ENCODE data around the gene ANKS3. TPM values are rescaled to one million over a fixed set of nuclear protein-coding genes. Genes with fewer than 3 reads are reported as not detected.
"Not testable (repeated sequence)": the region's sequence is repeated elsewhere in the genome, so short reads cannot be mapped to it uniquely, and the experiment has no call there.

The ANKS3 gene
- total RNA-seq, 2 donors from 2014 or later: 10.1 to 23.2 TPM

GRCh38 chr16:4650443-4651074 is 83.5 kb downstream of the ANKS3 start:
- H3K36me3 ChIP-seq; H3K27ac ChIP-seq; H3K27me3 ChIP-seq; H3K9ac ChIP-seq (ENCODE audit: low read depth in 2 of 2, low read length in 2 of 2); intact Hi-C loops (cut with DNase I); H3K4me3 ChIP-seq; H3K4me1 ChIP-seq; H3K9me3 ChIP-seq: not testable (repeated sequence)
- peak; percentile 83 for TF ChIP-seq CTCF (IDR thresholded peaks at IDR 0.05)
- DNase-seq: peak; percentile 73

- peaks cover 6% of the 10 kb centered on the region for H3K4me1 ChIP-seq
- H3K36me3 ChIP-seq: peaks cover 9% of the 10 kb centered on the region
- no peak overlapping the region for H3K4me3 ChIP-seq
- TF ChIP-seq CTCF (IDR thresholded peaks at IDR 0.05): no peak
- no peak for DNase-seq
- H3K9me3 ChIP-seq: no peaks in the 10 kb centered on the region
- no peaks in the 10 kb centered on the region for H3K27me3 ChIP-seq
- intact Hi-C loops (cut with DNase I): no loop called here
- H3K27ac ChIP-seq: no peak overlapping the region
- no peak overlapping the region for H3K9ac ChIP-seq (ENCODE audit: low read depth in 2 of 2, low read length in 2 of 2)
These were observed 84.2 kb downstream of the ANKS3 start for GRCh38 chr16:4649744-4650442.

DNA sequence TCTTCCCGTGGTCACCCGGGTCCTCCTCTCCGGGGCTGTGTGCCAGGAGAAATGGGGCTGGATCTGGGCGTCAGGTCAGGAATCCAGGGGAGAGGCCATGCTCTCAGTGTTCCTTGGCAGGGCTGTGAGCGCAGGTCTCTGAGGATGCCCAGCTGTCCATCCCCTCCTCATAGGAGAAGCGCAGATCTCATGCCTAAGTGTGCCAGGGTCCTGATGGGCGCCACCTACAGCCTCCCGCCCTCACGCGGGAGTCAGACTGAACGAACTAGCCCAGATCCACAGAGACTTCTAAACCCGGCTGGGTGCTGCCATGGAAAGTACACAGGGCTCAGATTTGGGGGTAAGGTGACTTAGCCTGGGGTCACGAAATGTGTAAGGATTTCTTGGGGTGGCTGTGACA is 85.2 kb downstream of the ANKS3 start:
- intact Hi-C loops (cut with DNase I): no loop called here
- H3K4me1 ChIP-seq: no peaks in the 10 kb centered on the region
- H3K9ac ChIP-seq (ENCODE audit: low read depth in 2 of 2, low read length in 2 of 2): no peak overlapping the region
- H3K27me3 ChIP-seq: no peaks in the 10 kb centered on the region
- no peak for DNase-seq
- H3K36me3 ChIP-seq: peaks cover 9% of the 10 kb centered on the region
- H3K4me3 ChIP-seq: no peak overlapping the region
- H3K27ac ChIP-seq: no peak overlapping the region
- no peaks in the 10 kb centered on the region for H3K9me3 ChIP-seq
- TF ChIP-seq CTCF (IDR thresholded peaks at IDR 0.05): no peak

DNA sequence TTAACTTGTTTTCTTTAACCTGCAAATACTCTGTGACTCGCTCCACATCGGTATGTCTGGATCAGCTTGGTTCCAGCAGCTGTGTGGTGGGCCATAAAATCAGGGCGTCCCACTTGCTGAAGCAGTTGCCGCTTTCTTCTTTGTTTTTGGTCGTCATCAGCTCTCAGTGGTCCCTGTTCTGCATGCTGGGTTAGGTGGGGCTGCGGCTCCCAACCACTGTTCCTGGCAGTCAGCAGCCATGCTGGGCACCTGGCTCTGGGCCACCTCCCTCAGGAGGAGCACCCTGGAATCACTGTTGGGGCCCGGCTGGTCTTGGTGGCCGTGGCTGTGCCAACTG is 86.5 kb downstream of the ANKS3 start:
- Histone ChIP-seq H3K27me3 (no peaks in the 10 kb centered on the region), H3K36me3 (peaks cover 4% of the 10 kb centered on the region), H3K4me3 (no peak overlapping the region), H3K9ac (ENCODE audit: low read depth in 2 of 2, low read length in 2 of 2) (no peak overlapping the region), H3K4me1 (no peaks in the 10 kb centered on the region), H3K9me3 (no peaks in the 10 kb centered on the region), H3K27ac (no peak overlapping the region)
- intact Hi-C loops (cut with DNase I): no loop called here
- no peak for DNase-seq
- TF ChIP-seq CTCF (IDR thresholded peaks at IDR 0.05): no peak

DNA sequence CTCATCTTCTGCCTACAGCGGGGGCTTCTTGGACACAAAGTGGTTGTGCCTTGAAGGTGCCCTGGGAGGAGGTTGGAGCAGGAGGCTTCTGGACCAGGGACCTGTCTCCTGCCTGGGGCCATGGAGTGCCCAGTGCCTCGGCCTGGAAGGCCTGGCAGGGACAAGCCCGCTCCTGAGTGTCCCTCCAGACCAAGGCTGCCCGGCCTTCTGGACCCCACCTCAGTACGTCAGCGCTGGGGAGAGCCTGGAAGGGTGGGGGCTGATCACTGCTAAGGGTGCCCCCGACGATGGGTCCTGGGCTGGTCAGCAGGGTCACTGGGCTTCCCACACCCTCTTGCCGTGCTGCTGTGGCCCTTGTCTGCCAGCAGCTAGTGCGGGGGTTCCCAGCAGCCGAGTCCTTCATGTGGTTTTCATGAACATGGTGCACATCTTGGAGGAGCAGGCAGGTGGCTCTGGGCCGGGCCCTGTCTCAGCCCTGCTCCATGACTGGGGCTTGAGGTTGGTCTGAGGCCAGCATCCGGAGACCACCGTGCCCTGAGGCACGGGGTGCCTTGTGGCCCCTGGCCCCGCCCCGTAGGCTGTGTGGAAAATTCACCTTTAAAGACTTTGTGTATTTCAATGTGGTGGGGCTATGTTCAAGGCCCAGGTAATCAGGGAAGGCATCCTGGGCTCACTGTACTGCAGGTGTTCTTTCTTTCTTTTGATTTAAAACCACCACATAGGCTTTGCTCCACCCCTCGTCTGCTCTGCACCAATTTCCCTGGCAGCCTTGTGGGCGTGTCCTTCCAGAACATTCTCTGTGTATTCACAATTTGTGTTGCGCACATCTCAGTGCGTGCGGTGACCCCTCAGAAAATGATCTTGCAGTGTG is 87.1 kb downstream of the ANKS3 start:
- no peaks in the 10 kb centered on the region for H3K36me3 ChIP-seq
- no peaks in the 10 kb centered on the region for H3K4me1 ChIP-seq
- no peak for TF ChIP-seq CTCF (IDR thresholded peaks at IDR 0.05)
- no peaks in the 10 kb centered on the region for H3K27me3 ChIP-seq
- DNase-seq: no peak
- H3K9ac ChIP-seq (ENCODE audit: low read depth in 2 of 2, low read length in 2 of 2): no peak overlapping the region
- intact Hi-C loops (cut with DNase I): no loop called here
- no peak overlapping the region for H3K27ac ChIP-seq
- H3K9me3 ChIP-seq: no peaks in the 10 kb centered on the region
- no peak overlapping the region for H3K4me3 ChIP-seq

Small RNA genes lying within 50 kb of the gene (microRNA-seq; reads per million reads assigned to microRNA genes)
- not detected for gene MIR6769A

Other genes with a start within 250 kb of the ANKS3 start
- 10 to 100 TPM; 13.1 to 18.4 TPM for gene CDIP1, start 195.5 kb downstream of the ANKS3 start, total RNA-seq
- gene C16orf96, start 177.9 kb downstream of the ANKS3 start, total RNA-seq: under 1 TPM in 1 of 2 donors, not detected in 1; 0.08 TPM
- 10 to 100 TPM; 19.4 to 20.2 TPM for gene UBALD1, start 119.4 kb downstream of the ANKS3 start, total RNA-seq
- 10 to 100 TPM; 75.2 to 79.3 TPM for gene MGRN1, start 109.4 kb downstream of the ANKS3 start, total RNA-seq
- gene NUDT16L1, start 40.7 kb downstream of the ANKS3 start, total RNA-seq: 10 to 100 TPM; 50.7 to 80.1 TPM
- gene DNAAF8, start 266 bp upstream of the ANKS3 start, total RNA-seq: under 1 TPM; 0.61 to 0.69 TPM
- 10 to 100 TPM; 12.3 to 16.1 TPM for gene ZNF500, start 32.9 kb upstream of the ANKS3 start, total RNA-seq
- gene SEPTIN12, start 54.1 kb upstream of the ANKS3 start, total RNA-seq: not detected
- gene SMIM22, start 61.1 kb upstream of the ANKS3 start, total RNA-seq: 100 to 1,000 TPM; 361 to 457 TPM
- gene ROGDI, start 68.4 kb upstream of the ANKS3 start, total RNA-seq: 10 to 100 TPM; 18.1 to 23.9 TPM
- 100 to 1,000 TPM; 112 to 134 TPM for gene GLYR1, start 113.0 kb upstream of the ANKS3 start, total RNA-seq
- gene UBN1, start 113.2 kb upstream of the ANKS3 start, total RNA-seq: 10 to 100 TPM; 34.7 to 41.7 TPM
- gene PPL, start 202.9 kb upstream of the ANKS3 start, total RNA-seq: 10 to 100 TPM; 11.5 to 14.1 TPM
- gene SEC14L5, start 224.1 kb upstream of the ANKS3 start, total RNA-seq: 1 to 10 TPM in 1 of 2 donors, under 1 TPM in 1; 0.59 to 1.8 TPM

Data from colonic mucosa (tissue), 4 donors.